K562 (cell line): ENCODE results near the gene ACTR1B. TPM values are rescaled to one million over a fixed set of nuclear protein-coding genes. Genes with fewer than 3 reads are reported as not detected.

Source experiments
- ARNT ChIP-seq, 2 experiments: fragments of 450-650 bp; IDR thresholded peaks; 2 replicates each; pipeline ENCODE4 v1.6.1; 2016; ENCODE audit warnings: mild to moderate bottlenecking in 1 of 2
- CEBPZ ChIP-seq: fragments of 150-350 bp; IDR thresholded peaks from 2 replicates; pipeline ENCODE4 v1.6.1; 2014; ENCODE audit warnings: low read depth, mild to moderate bottlenecking, low read length, borderline replicate concordance
- E2F6 ChIP-seq, 2 experiments: IDR thresholded peaks; 2 replicates each; pipeline ENCODE4 v1.6.1; 2011; ENCODE audit warnings: borderline replicate concordance in 1 of 2, control low read depth in 1 of 2, low read depth in 1 of 2, low read length in 1 of 2, mild to moderate bottlenecking in 1 of 2, mixed read lengths in 1 of 2, moderate library complexity in 1 of 2; ENCODE audit not compliant: insufficient read depth in 1 of 2, insufficient read length in 1 of 2, poor library complexity in 1 of 2, severe bottlenecking in 1 of 2; ENCODE audit errors: extremely low read depth in 1 of 2
- ELF4 ChIP-seq: fragments of 450-650 bp; formaldehyde crosslinking; IDR thresholded peaks from 2 replicates; pipeline ENCODE4 v1.4.0; 2022; ENCODE audit warnings: missing genetic modification characterization
- GATAD2A ChIP-seq: fragments of 450-650 bp; IDR thresholded peaks from 2 replicates; pipeline ENCODE4 v1.6.1; 2017
- MAZ ChIP-seq, 2 experiments: fragments of 450-650 bp in 1 of 2; sonication (generic) in 1 of 2; formaldehyde crosslinking; IDR thresholded peaks in 1 of 2; conservative IDR thresholded peaks in 1 of 2; 2 replicates each; pipeline versions ENCODE4 v1.4.0 to v1.5.0; 2020; ENCODE audit warnings: mild to moderate bottlenecking in 1 of 2, missing genetic modification reagents in 1 of 2
- PHB2 ChIP-seq: fragments of 450-650 bp; IDR thresholded peaks from 2 replicates; pipeline ENCODE4 v1.6.1; 2017; ENCODE audit warnings: low read depth
- POLR3A ChIP-seq: IDR thresholded peaks from 2 replicates; pipeline ENCODE4 v1.6.1; 2011; ENCODE audit warnings: borderline replicate concordance, mild to moderate bottlenecking, moderate library complexity; ENCODE audit not compliant: insufficient read length, insufficient read depth; ENCODE audit errors: extremely low read depth
- TARDBP ChIP-seq: fragments of 450-650 bp; IDR thresholded peaks from 2 replicates; pipeline ENCODE4 v1.6.1; 2016
- TEAD4 ChIP-seq, 2 experiments: sonication (generic) in 1 of 2; formaldehyde crosslinking in 1 of 2; IDR thresholded peaks; 2 replicates each; pipeline versions ENCODE4 v1.6.1 to v1.8.0; 2012 to 2022; ENCODE audit warnings: borderline replicate concordance in 1 of 2, inconsistent platforms in 1 of 2, low read length in 1 of 2, mild to moderate bottlenecking in 1 of 2, missing genetic modification reagents in 1 of 2
- ZNF41 ChIP-seq: fragments of 250-450 bp; sonication (Bioruptor Pico); conservative IDR thresholded peaks from 2 replicates; pipeline ENCODE4 v1.4.0; 2020; ENCODE audit warnings: mild to moderate bottlenecking
- ZNF561 ChIP-seq: fragments of 450-650 bp; formaldehyde crosslinking; conservative IDR thresholded peaks from 2 replicates; pipeline ENCODE4 v1.4.0; 2020; ENCODE audit warnings: mild to moderate bottlenecking, moderate library complexity
- polyA plus RNA-seq, 8 experiments: library from polyadenylated mRNA; depleted of rRNA in 4 of 8; stranded (reverse) in 5 of 8; unstranded in 3 of 8; fragments of >200 nt; fragmentation: Nextera tagmentation in 2 of 8; fragmentation: Illumina TruSeq in 1 of 8; extraction: Ambion mirVana in 2 of 8; extraction: Trizol in 1 of 8; gene quantifications; 2 replicates each; pipeline versions ENCODE4 v1.2.1 to v1.2.3, GENCODE V29; 2011 to 2014; ENCODE audit warnings: inconsistent platforms in 1 of 8, missing spikeins in 1 of 8
- total RNA-seq, 7 experiments: library from RNA; depleted of rRNA in 6 of 7; stranded (reverse); fragments of >200 nt in 6 of 7; fragmentation: Illumina TruSeq in 2 of 7; extraction: Trizol in 2 of 7; gene quantifications; 2 replicates each; pipeline versions ENCODE4 v1.2.1 to v1.2.3, GENCODE V29; 2011 to 2021; ENCODE audit warnings: low replicate concordance in 1 of 7
- TF ChIP-seq, protein P1 (sequence below): fragments of 200-800 bp; sonication (Bioruptor generic); IDR thresholded peaks from 2 replicates; pipeline ENCODE4 v1.6.1; 2017; ENCODE audit warnings: missing genetic modification characterization, missing compliant biosample characterization
- TF ChIP-seq, protein P2 (sequence below): sonication (generic); formaldehyde crosslinking; IDR thresholded peaks from 2 replicates; pipeline ENCODE4 v1.8.0; 2022; ENCODE audit warnings: mild to moderate bottlenecking, missing genetic modification reagents

Gene ACTR1B
- total and polyA plus RNA-seq, 9 of the 15 experiments (the other 6 are each of a cell fraction or from before 2014, with no cell fraction given): 0.49 to 42.3 (median 22.5) TPM

- TF ChIP-seq CEBPZ (no peak), POLR3A (no peak), MAZ (CRISPR knock-in tag; conservative IDR thresholded peaks at IDR 0.05 in 1 of 2, IDR thresholded peaks at IDR 0.05 in 1 of 2) (no peak), ZNF41 (CRISPR knock-in tag) (no peak), E2F6 (IDR thresholded peaks at IDR 0.05; ENCODE audit: borderline replicate concordance in 1 of 2, extremely low read depth in 1 of 2, insufficient read depth in 1 of 2, insufficient read length in 1 of 2, low read depth in 1 of 2, low read length in 1 of 2, poor library complexity in 1 of 2, severe bottlenecking in 1 of 2) (no peak), PHB2 (no peak), ARNT (IDR thresholded peaks at IDR 0.05) (no peak), ZNF561 (CRISPR knock-in tag) (no peak), GATAD2A (no peak), TEAD4 (IDR thresholded peaks at IDR 0.05; ENCODE audit: low read length) (peak; percentile 29), TEAD4 (CRISPR knock-in tag; IDR thresholded peaks at IDR 0.05; ENCODE audit: borderline replicate concordance) (no peak), TARDBP (0 out of 2 replicates have a peak, but pooled peaks have one; percentile 29), ELF4 (CRISPR knock-in tag) (no peak)
- TF ChIP-seq, protein P1, sequence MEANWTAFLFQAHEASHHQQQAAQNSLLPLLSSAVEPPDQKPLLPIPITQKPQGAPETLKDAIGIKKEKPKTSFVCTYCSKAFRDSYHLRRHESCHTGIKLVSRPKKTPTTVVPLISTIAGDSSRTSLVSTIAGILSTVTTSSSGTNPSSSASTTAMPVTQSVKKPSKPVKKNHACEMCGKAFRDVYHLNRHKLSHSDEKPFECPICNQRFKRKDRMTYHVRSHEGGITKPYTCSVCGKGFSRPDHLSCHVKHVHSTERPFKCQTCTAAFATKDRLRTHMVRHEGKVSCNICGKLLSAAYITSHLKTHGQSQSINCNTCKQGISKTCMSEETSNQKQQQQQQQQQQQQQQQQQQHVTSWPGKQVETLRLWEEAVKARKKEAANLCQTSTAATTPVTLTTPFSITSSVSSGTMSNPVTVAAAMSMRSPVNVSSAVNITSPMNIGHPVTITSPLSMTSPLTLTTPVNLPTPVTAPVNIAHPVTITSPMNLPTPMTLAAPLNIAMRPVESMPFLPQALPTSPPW (CRISPR knock-in tag): no peak
- TF ChIP-seq, protein P2, sequence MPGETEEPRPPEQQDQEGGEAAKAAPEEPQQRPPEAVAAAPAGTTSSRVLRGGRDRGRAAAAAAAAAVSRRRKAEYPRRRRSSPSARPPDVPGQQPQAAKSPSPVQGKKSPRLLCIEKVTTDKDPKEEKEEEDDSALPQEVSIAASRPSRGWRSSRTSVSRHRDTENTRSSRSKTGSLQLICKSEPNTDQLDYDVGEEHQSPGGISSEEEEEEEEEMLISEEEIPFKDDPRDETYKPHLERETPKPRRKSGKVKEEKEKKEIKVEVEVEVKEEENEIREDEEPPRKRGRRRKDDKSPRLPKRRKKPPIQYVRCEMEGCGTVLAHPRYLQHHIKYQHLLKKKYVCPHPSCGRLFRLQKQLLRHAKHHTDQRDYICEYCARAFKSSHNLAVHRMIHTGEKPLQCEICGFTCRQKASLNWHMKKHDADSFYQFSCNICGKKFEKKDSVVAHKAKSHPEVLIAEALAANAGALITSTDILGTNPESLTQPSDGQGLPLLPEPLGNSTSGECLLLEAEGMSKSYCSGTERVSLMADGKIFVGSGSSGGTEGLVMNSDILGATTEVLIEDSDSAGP (CRISPR knock-in tag): no peak
Measured at GRCh38 chr2:97662895-97663625, 784 bp downstream of the ACTR1B start (continued).
